HCT116 (cell line): ENCODE results near the gene AIFM2. TPM values are rescaled to one million over a fixed set of nuclear protein-coding genes. Genes with fewer than 3 reads are reported as not detected.

Experiments used
- ATAC-seq: fragments of 200-7000 bp; cut with Tn5 transposase; 2 replicates; pipeline ENCODE4 v1.9.1; 2020; ENCODE audit warnings: mild to moderate bottlenecking, moderate library complexity
- BruUV-seq: library from RNA; stranded (reverse); fragments of 400-500 nt; replicated peaks from 2 replicates; lab custom pipeline; 2021; lab: Mats Ljungman, UMichigan
- CTCF ChIA-PET: fragments of 300-600 bp; sonication (Branson Sonifier 250); formaldehyde crosslinking; loops from one replicate; lab custom pipeline; 2021; ENCODE audit warnings: antibody characterized with exemption; lab: Charles Lee
- POLR2A ChIA-PET: fragments of 300-600, 350-600 bp; sonication (Branson Sonifier 250); formaldehyde crosslinking; loops from one replicate; lab custom pipeline; 2021; ENCODE audit warnings: antibody characterized with exemption; lab: Charles Lee
- RAD21 ChIA-PET, 2 experiments: fragments of 300-600 bp; sonication (Branson Sonifier 250); formaldehyde crosslinking; loops; one replicate each; lab custom pipeline; 2023; ENCODE audit warnings: low total read pairs in 2 of 2; ENCODE audit not compliant: uncharacterized antibody in 2 of 2, unreplicated experiment in 2 of 2, low non-redundant PET in 1 of 2; lab: Charles Lee
- DNase-seq: peaks from one replicate; pipeline ENCODE4 v3.0.0-alpha.2; 2010; ENCODE audit warnings: low read depth, low spot score
- H2AFZ ChIP-seq: fragments of 200-600 bp; shearing (Covaris generic), sonication (generic); 2 replicates; pipeline ENCODE4 v1.6.1; 2017; ENCODE audit warnings: low read depth, mixed run types, mixed read lengths, antibody characterized with exemption, low read length; ENCODE audit not compliant: poor library complexity, severe bottlenecking
- H3K27ac ChIP-seq: 2 replicates; pipeline ENCODE4 v1.5.1; 2012; ENCODE audit warnings: low read depth, low read length
- H3K27me3 ChIP-seq: fragments of 200-600 bp; sonication (generic); 2 replicates; pipeline ENCODE4 v1.6.1; 2016; ENCODE audit warnings: mixed run types, low read length, mixed read lengths; ENCODE audit not compliant: insufficient read depth
- H3K36me3 ChIP-seq, 2 experiments: fragments of 200-500 bp in 1 of 2; fragments of 200-600 bp in 1 of 2; sonication (Bioruptor generic) in 1 of 2; sonication (generic) in 1 of 2; 2 replicates each; pipeline versions ENCODE4 v1.5.1 to v1.6.1; 2014 to 2016; ENCODE audit warnings: low read length in 2 of 2, inconsistent platforms in 1 of 2, mixed read lengths in 1 of 2, mixed run types in 1 of 2; ENCODE audit not compliant: insufficient read depth in 2 of 2, control insufficient read depth in 1 of 2
- H3K4me1 ChIP-seq, 2 experiments: fragments of 200-600 bp in 1 of 2; sonication (generic) in 1 of 2; 2 replicates each; pipeline versions ENCODE4 v1.5.1 to v1.6.1; 2012 to 2017; ENCODE audit warnings: low read length in 2 of 2, inconsistent platforms in 1 of 2, mild to moderate bottlenecking in 1 of 2, mixed read lengths in 1 of 2, mixed run types in 1 of 2, moderate library complexity in 1 of 2; ENCODE audit not compliant: insufficient read depth in 2 of 2, control insufficient read depth in 1 of 2
- H3K4me2 ChIP-seq: fragments of 200-600 bp; sonication (generic); 2 replicates; pipeline ENCODE4 v1.6.1; 2017; ENCODE audit warnings: mixed run types, low read length, mixed read lengths
- H3K4me3 ChIP-seq, 2 experiments: fragments of 200-600 bp in 1 of 2; sonication (generic) in 1 of 2; replicated peaks in 1 of 2; 2 replicates each; pipeline ENCODE4 v1.5.1; 2011 to 2016; ENCODE audit warnings: low read length in 2 of 2, control low read depth in 1 of 2, low read depth in 1 of 2, mild to moderate bottlenecking in 1 of 2, mixed read lengths in 1 of 2, mixed run types in 1 of 2
- H3K79me2 ChIP-seq: fragments of 200-600 bp; sonication (generic); 2 replicates; pipeline ENCODE4 v1.6.1; 2017; ENCODE audit warnings: mild to moderate bottlenecking, mixed run types, low read length, moderate library complexity, mixed read lengths; ENCODE audit not compliant: insufficient read depth
- H3K9ac ChIP-seq: fragments of 200-600 bp; sonication (generic); 2 replicates; pipeline ENCODE4 v1.6.1; 2016; ENCODE audit warnings: low read length, mixed read lengths
- H3K9me2 ChIP-seq: fragments of 200-600 bp; sonication (generic), shearing (Covaris generic); 2 replicates; pipeline ENCODE4 v1.6.1; 2017; ENCODE audit warnings: mixed run types, mild to moderate bottlenecking, moderate library complexity; ENCODE audit not compliant: insufficient read depth
- H3K9me3 ChIP-seq, 2 experiments: fragments of 200-500 bp in 1 of 2; fragments of 200-600 bp in 1 of 2; sonication (Bioruptor generic) in 1 of 2; sonication (generic) in 1 of 2; 2 replicates each; pipeline ENCODE4 v1.6.1; 2014 to 2017; ENCODE audit warnings: low read length in 2 of 2, mixed read lengths in 2 of 2, inconsistent platforms in 1 of 2, low read depth in 1 of 2, mild to moderate bottlenecking in 1 of 2, mixed run types in 1 of 2, moderate library complexity in 1 of 2; ENCODE audit not compliant: control insufficient read depth in 1 of 2, insufficient read depth in 1 of 2
- H4K20me1 ChIP-seq: fragments of 200-600 bp; sonication (generic), shearing (Covaris generic); 2 replicates; pipeline ENCODE4 v1.6.1; 2017; ENCODE audit warnings: mixed run types, mild to moderate bottlenecking, moderate library complexity; ENCODE audit not compliant: insufficient read depth
- CBX3 ChIP-seq: IDR thresholded peaks from 2 replicates; pipeline ENCODE4 v1.6.1; 2012; ENCODE audit warnings: low read depth
- CEBPB ChIP-seq: IDR thresholded peaks from 2 replicates; pipeline ENCODE4 v1.6.1; 2012; ENCODE audit warnings: low read depth
- ELF1 ChIP-seq: IDR thresholded peaks from 2 replicates; pipeline ENCODE4 v1.6.1; 2012; ENCODE audit warnings: low read depth, borderline replicate concordance
- EZH2 ChIP-seq: fragments of 200-600 bp; sonication (generic); IDR thresholded peaks from 2 replicates; pipeline ENCODE4 v1.6.1; 2017; ENCODE audit warnings: antibody characterized with exemption, mixed run types
- FOSL1 ChIP-seq: IDR thresholded peaks from 2 replicates; pipeline ENCODE4 v1.6.1; 2012; ENCODE audit warnings: low read depth
- RAD21 ChIP-seq: IDR thresholded peaks from 2 replicates; pipeline ENCODE4 v1.6.1; 2012; ENCODE audit warnings: low read depth, mild to moderate bottlenecking
- SP1 ChIP-seq: IDR thresholded peaks from 2 replicates; pipeline ENCODE4 v1.6.1; 2012; ENCODE audit warnings: low read depth
- SRF ChIP-seq: IDR thresholded peaks from 2 replicates; pipeline ENCODE4 v1.6.1; 2012; ENCODE audit warnings: low read depth
- ZNF274 ChIP-seq: fragments of 200-500 bp; sonication (Bioruptor generic); IDR thresholded peaks from 2 replicates; pipeline ENCODE4 v1.6.1; 2014; ENCODE audit warnings: mild to moderate bottlenecking, low read depth, low read length, inconsistent platforms
- intact Hi-C: fragments of 100-400 bp; cut with micrococcal nuclease; formaldehyde crosslinking; loops from 2 replicates; pipeline ENCODE4 v1.10.0; 2022
- total RNA-seq: library from RNA; stranded (reverse); gene quantifications from one replicate; pipeline ENCODE4 v1.2.1, GENCODE V29; 2021; ENCODE audit not compliant: unreplicated experiment
- TF ChIP-seq, protein P1 (sequence below): IDR thresholded peaks from 2 replicates; pipeline ENCODE4 v1.6.1; 2012
- TF ChIP-seq, protein P2 (sequence below), 3 experiments: fragments of 200-600 bp in 1 of 3; sonication (generic) in 1 of 3; IDR thresholded peaks in 2 of 3; conservative IDR thresholded peaks in 1 of 3; 2 replicates each; pipeline ENCODE4 v1.5.1; 2012 to 2017; ENCODE audit warnings: low read depth in 2 of 3, low read length in 2 of 3, antibody characterized with exemption in 1 of 3, borderline replicate concordance in 1 of 3, control low read depth in 1 of 3, mild to moderate bottlenecking in 1 of 3, mixed read lengths in 1 of 3, mixed run types in 1 of 3, moderate library complexity in 1 of 3; ENCODE audit not compliant: insufficient read depth in 1 of 3

Gene AIFM2
- total RNA-seq, 1 experiment from 2014 or later, result 20.0 TPM

GRCh38 chr10:70178139-70178725 is 45.6 kb upstream of the AIFM2 start:
- ChIA-PET POLR2A (no interaction called here), CTCF (no interaction called here), RAD21 (no interaction called here)
- H3K4me3 ChIP-seq, result no peak overlapping the region
- no peaks in the 10 kb centered on the region for H3K9me2 ChIP-seq
- BruUV-seq, result no TSS peak
- no peak overlapping the region for H3K27ac ChIP-seq
- H3K4me1 ChIP-seq, result peaks cover 0 to 6% of the 10 kb centered on the region in 2 experiments; a peak in 1 of 4 replicates
- ATAC-seq, result no peak
- H3K79me2 ChIP-seq, result no peaks in the 10 kb centered on the region
- no peak overlapping the region for H3K4me2 ChIP-seq
- DNase-seq, result no peak
- no peaks in the 10 kb centered on the region for H3K9me3 ChIP-seq
- no peaks in the 10 kb centered on the region for H3K36me3 ChIP-seq
- H3K9ac ChIP-seq, result no peak overlapping the region
- intact Hi-C loops, result no loop called here
- H3K27me3 ChIP-seq, result peaks cover 5% of the 10 kb centered on the region
- no peak overlapping the region for H2AFZ ChIP-seq
- no peaks in the 10 kb centered on the region for H4K20me1 ChIP-seq
- TF ChIP-seq FOSL1, result no peak
- no peak for TF ChIP-seq ELF1
- TF ChIP-seq, protein P1, sequence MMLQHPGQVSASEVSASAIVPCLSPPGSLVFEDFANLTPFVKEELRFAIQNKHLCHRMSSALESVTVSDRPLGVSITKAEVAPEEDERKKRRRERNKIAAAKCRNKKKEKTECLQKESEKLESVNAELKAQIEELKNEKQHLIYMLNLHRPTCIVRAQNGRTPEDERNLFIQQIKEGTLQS, result no peak
- TF ChIP-seq SP1, result no peak
- no peak for TF ChIP-seq EZH2
- no peak for TF ChIP-seq SRF
- TF ChIP-seq ZNF274, result no peak
- no peak for TF ChIP-seq CEBPB

DNA sequence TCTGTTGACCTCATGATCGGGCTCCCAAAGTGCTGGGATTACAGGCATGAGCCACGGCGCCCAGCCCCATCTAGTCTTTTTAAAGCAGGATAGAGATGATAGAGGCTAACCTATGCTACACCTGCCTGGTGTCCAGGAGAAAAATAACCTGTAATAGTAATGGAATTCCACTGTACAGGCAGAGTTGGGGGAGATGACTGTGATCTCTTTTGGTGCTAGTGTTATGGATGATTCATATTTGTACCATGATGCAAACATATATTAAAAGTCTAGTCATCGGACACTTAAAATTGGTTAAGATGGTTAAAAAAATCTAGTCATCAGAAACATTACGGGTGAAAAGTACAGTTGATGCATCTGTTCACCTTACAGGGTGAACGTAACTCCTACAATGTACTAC is 43.8 kb upstream of the AIFM2 start:
- Histone ChIP-seq H4K20me1 (no peaks in the 10 kb centered on the region), H3K9ac (no peak overlapping the region), H3K4me2 (no peak overlapping the region), H3K4me1 (peaks cover 0 to 17% of the 10 kb centered on the region in 2 experiments; a peak in 2 of 4 replicates), H3K9me3 (no peaks in the 10 kb centered on the region), H3K27ac (no peak overlapping the region), H3K79me2 (peaks cover 4% of the 10 kb centered on the region; the same call in 1 of the 2 replicates), H3K27me3 (no peaks in the 10 kb centered on the region; the same call in 1 of the 2 replicates)
- POLR2A ChIA-PET, result no interaction called here
- no peak for ATAC-seq
- intact Hi-C loops, result no loop called here
- no peak for DNase-seq
- BruUV-seq, result no TSS peak
- RAD21 ChIA-PET, result no interaction called here
- CTCF ChIA-PET, result interaction anchor here (1.9 kb wide), 1 partner anchor 29 kb away, joined by 5 read pairs; the partner anchor contains the start of gene TYSND1
- TF ChIP-seq RAD21 (no peak), ZNF274 (no peak), EZH2 (no peak), CBX3 (no peak)
- TF ChIP-seq, protein P2, sequence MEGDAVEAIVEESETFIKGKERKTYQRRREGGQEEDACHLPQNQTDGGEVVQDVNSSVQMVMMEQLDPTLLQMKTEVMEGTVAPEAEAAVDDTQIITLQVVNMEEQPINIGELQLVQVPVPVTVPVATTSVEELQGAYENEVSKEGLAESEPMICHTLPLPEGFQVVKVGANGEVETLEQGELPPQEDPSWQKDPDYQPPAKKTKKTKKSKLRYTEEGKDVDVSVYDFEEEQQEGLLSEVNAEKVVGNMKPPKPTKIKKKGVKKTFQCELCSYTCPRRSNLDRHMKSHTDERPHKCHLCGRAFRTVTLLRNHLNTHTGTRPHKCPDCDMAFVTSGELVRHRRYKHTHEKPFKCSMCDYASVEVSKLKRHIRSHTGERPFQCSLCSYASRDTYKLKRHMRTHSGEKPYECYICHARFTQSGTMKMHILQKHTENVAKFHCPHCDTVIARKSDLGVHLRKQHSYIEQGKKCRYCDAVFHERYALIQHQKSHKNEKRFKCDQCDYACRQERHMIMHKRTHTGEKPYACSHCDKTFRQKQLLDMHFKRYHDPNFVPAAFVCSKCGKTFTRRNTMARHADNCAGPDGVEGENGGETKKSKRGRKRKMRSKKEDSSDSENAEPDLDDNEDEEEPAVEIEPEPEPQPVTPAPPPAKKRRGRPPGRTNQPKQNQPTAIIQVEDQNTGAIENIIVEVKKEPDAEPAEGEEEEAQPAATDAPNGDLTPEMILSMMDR (IDR thresholded peaks at IDR 0.05 in 2 of 3, conservative IDR thresholded peaks at IDR 0.05 in 1 of 3; ENCODE audit: borderline replicate concordance in 1 of 3, insufficient read depth in 1 of 3, low read depth in 2 of 3, low read length in 2 of 3), result no peak
- TF ChIP-seq, all 23 proteins: peak for 0
- no peaks in the 10 kb centered on the region for H3K36me3 ChIP-seq
- no peak overlapping the region for H2AFZ ChIP-seq
- no peaks in the 10 kb centered on the region for H3K9me2 ChIP-seq
- no peak overlapping the region for H3K4me3 ChIP-seq
